ENCODE data around the gene PEX5L. TPM values are rescaled to one million over a fixed set of nuclear protein-coding genes. Genes with fewer than 3 reads are reported as not detected.
"Not testable (repeated sequence)": the region's sequence is repeated elsewhere in the genome, so short reads cannot be mapped to it uniquely, and the experiment has no call there.

The PEX5L gene
- total and polyA plus RNA-seq, 5 donors from 2014 or later, result 0.03 TPM; not detected in 3

- Histone ChIP-seq H3K36me3 (ENCODE audit: control insufficient read depth, insufficient read depth, low read length) (no peaks in the 10 kb centered on the region), H3K27ac (ENCODE audit: insufficient read depth, low read length, poor library complexity, severe bottlenecking) (no peak overlapping the region), H3K4me3 (ENCODE audit: low read depth, low read length) (no peak overlapping the region), H3K27me3 (ENCODE audit: control insufficient read depth, insufficient read depth, low read length) (no peaks in the 10 kb centered on the region), H3K4me1 (ENCODE audit: control insufficient read depth, insufficient read depth, low read length, poor library complexity, severe bottlenecking) (no peaks in the 10 kb centered on the region), H3K9me3 (ENCODE audit: control insufficient read depth in 2 of 2, low read length in 2 of 2) (no peaks in the 10 kb centered on the region)
- Mint-ChIP-seq H3K4me3 (no peak overlapping the region), H3K27ac (no peak overlapping the region), H3K9me3 (peaks cover 0 to 2% (median 0%) of the 10 kb centered on the region in 7 donors), H3K27me3 (no peaks in the 10 kb centered on the region), H3K36me3 (no peaks in the 10 kb centered on the region), H3K4me1 (no peaks in the 10 kb centered on the region)
- DNase-seq (no peak), ATAC-seq (ENCODE audit: low read depth in 2 of 2) (no peak)
Measured at GRCh38 chr3:179791793-179792192, 244.9 kb downstream of the PEX5L start.

GRCh38 chr3:179788996-179789395, 247.7 kb downstream of the PEX5L start:
- H3K36me3 Mint-ChIP-seq, result peaks cover 4% of the 10 kb centered on the region
- no peak for DNase-seq
- no peaks in the 10 kb centered on the region for H3K9me3 ChIP-seq (ENCODE audit: control insufficient read depth in 2 of 2, low read length in 2 of 2)
- no peaks in the 10 kb centered on the region for H3K27me3 Mint-ChIP-seq
- no peak overlapping the region for H3K27ac ChIP-seq (ENCODE audit: insufficient read depth, low read length, poor library complexity, severe bottlenecking)
- H3K4me1 Mint-ChIP-seq, result no peaks in the 10 kb centered on the region
- H3K36me3 ChIP-seq (ENCODE audit: control insufficient read depth, insufficient read depth, low read length), result no peaks in the 10 kb centered on the region
- no peak overlapping the region for H3K4me3 Mint-ChIP-seq
- ATAC-seq (ENCODE audit: low read depth in 2 of 2), result no peak
- no peaks in the 10 kb centered on the region for H3K27me3 ChIP-seq (ENCODE audit: control insufficient read depth, insufficient read depth, low read length)
- H3K9me3 Mint-ChIP-seq, result peaks cover 0 to 2% (median 0%) of the 10 kb centered on the region in 7 donors
- no peak overlapping the region for H3K27ac Mint-ChIP-seq
- no peak overlapping the region for H3K4me3 ChIP-seq (ENCODE audit: low read depth, low read length)
- H3K4me1 ChIP-seq (ENCODE audit: control insufficient read depth, insufficient read depth, low read length, poor library complexity, severe bottlenecking), result no peaks in the 10 kb centered on the region

GRCh38 chr3:179782841-179783240, 253.9 kb downstream of the PEX5L start:
- H3K9me3 Mint-ChIP-seq; H3K27ac ChIP-seq (ENCODE audit: insufficient read depth, low read length, poor library complexity, severe bottlenecking); H3K4me1 Mint-ChIP-seq; ATAC-seq (ENCODE audit: low read depth in 2 of 2); H3K4me1 ChIP-seq (ENCODE audit: control insufficient read depth, insufficient read depth, low read length, poor library complexity, severe bottlenecking); H3K27me3 ChIP-seq (ENCODE audit: control insufficient read depth, insufficient read depth, low read length); H3K36me3 ChIP-seq (ENCODE audit: control insufficient read depth, insufficient read depth, low read length); H3K27ac Mint-ChIP-seq; DNase-seq; H3K9me3 ChIP-seq (ENCODE audit: control insufficient read depth in 2 of 2, low read length in 2 of 2); H3K27me3 Mint-ChIP-seq; H3K4me3 ChIP-seq (ENCODE audit: low read depth, low read length); H3K4me3 Mint-ChIP-seq: not testable (repeated sequence)
- peaks cover 48% of the 10 kb centered on the region for H3K36me3 Mint-ChIP-seq

GRCh38 chr3:179775416-179776122, 261.2 kb downstream of the PEX5L start:
- peaks cover 55% of the 10 kb centered on the region for H3K36me3 Mint-ChIP-seq
- Histone ChIP-seq H3K9me3 (ENCODE audit: control insufficient read depth in 2 of 2, low read length in 2 of 2) (no peaks in the 10 kb centered on the region), H3K27me3 (ENCODE audit: control insufficient read depth, insufficient read depth, low read length) (no peaks in the 10 kb centered on the region), H3K4me1 (ENCODE audit: control insufficient read depth, insufficient read depth, low read length, poor library complexity, severe bottlenecking) (no peaks in the 10 kb centered on the region), H3K36me3 (ENCODE audit: control insufficient read depth, insufficient read depth, low read length) (peaks cover 4% of the 10 kb centered on the region), H3K4me3 (ENCODE audit: low read depth, low read length) (no peak overlapping the region), H3K27ac (ENCODE audit: insufficient read depth, low read length, poor library complexity, severe bottlenecking) (no peak overlapping the region)
- no peak overlapping the region for H3K4me3 Mint-ChIP-seq
- DNase-seq, result no peak
- no peak overlapping the region for H3K27ac Mint-ChIP-seq
- H3K4me1 Mint-ChIP-seq, result no peaks in the 10 kb centered on the region
- peaks cover 0 to 9% (median 0%) of the 10 kb centered on the region in 7 donors for H3K9me3 Mint-ChIP-seq
- ATAC-seq (ENCODE audit: low read depth in 2 of 2), result no peak
- H3K27me3 Mint-ChIP-seq, result no peaks in the 10 kb centered on the region

- H3K9me3 Mint-ChIP-seq, result peaks cover 0 to 3% (median 0%) of the 10 kb centered on the region in 7 donors
- peaks cover 0 to 5% (median 0%) of the 10 kb centered on the region in 4 donors for H3K4me1 Mint-ChIP-seq
- Histone ChIP-seq H3K4me1 (ENCODE audit: control insufficient read depth, insufficient read depth, low read length, poor library complexity, severe bottlenecking) (no peaks in the 10 kb centered on the region), H3K27me3 (ENCODE audit: control insufficient read depth, insufficient read depth, low read length) (no peaks in the 10 kb centered on the region), H3K36me3 (ENCODE audit: control insufficient read depth, insufficient read depth, low read length) (peaks cover 4% of the 10 kb centered on the region), H3K4me3 (ENCODE audit: low read depth, low read length) (no peak overlapping the region), H3K9me3 (ENCODE audit: control insufficient read depth in 2 of 2, low read length in 2 of 2) (no peaks in the 10 kb centered on the region), H3K27ac (ENCODE audit: insufficient read depth, low read length, poor library complexity, severe bottlenecking) (no peak overlapping the region)
- no peak overlapping the region for H3K4me3 Mint-ChIP-seq
- no peak for DNase-seq
- H3K36me3 Mint-ChIP-seq, result peaks cover 37% of the 10 kb centered on the region
- no peaks in the 10 kb centered on the region for H3K27me3 Mint-ChIP-seq
- ATAC-seq (ENCODE audit: low read depth in 2 of 2), result no peak
- H3K27ac Mint-ChIP-seq, result no peak overlapping the region
Measured at GRCh38 chr3:179772297-179772696, 264.4 kb downstream of the PEX5L start.

- Mint-ChIP-seq H3K27me3 (no peaks in the 10 kb centered on the region), H3K9me3 (peaks cover 0 to 3% (median 0%) of the 10 kb centered on the region in 7 donors), H3K4me1 (peaks cover 0 to 5% (median 0%) of the 10 kb centered on the region in 4 donors), H3K36me3 (peaks cover 40% of the 10 kb centered on the region), H3K27ac (no peak overlapping the region), H3K4me3 (no peak overlapping the region)
- no peaks in the 10 kb centered on the region for H3K4me1 ChIP-seq (ENCODE audit: control insufficient read depth, insufficient read depth, low read length, poor library complexity, severe bottlenecking)
- H3K9me3 ChIP-seq (ENCODE audit: control insufficient read depth in 2 of 2, low read length in 2 of 2), result no peaks in the 10 kb centered on the region
- H3K36me3 ChIP-seq (ENCODE audit: control insufficient read depth, insufficient read depth, low read length), result peaks cover 5% of the 10 kb centered on the region
- H3K27me3 ChIP-seq (ENCODE audit: control insufficient read depth, insufficient read depth, low read length), result no peaks in the 10 kb centered on the region
- no peak for ATAC-seq (ENCODE audit: low read depth in 2 of 2)
- DNase-seq, result no peak
- H3K4me3 ChIP-seq (ENCODE audit: low read depth, low read length), result no peak overlapping the region
- H3K27ac ChIP-seq (ENCODE audit: insufficient read depth, low read length, poor library complexity, severe bottlenecking), result no peak overlapping the region
Measured at GRCh38 chr3:179771797-179772196, 264.9 kb downstream of the PEX5L start.

- peaks cover 0 to 5% (median 0%) of the 10 kb centered on the region in 4 donors for H3K4me1 Mint-ChIP-seq
- DNase-seq (no peak), ATAC-seq (ENCODE audit: low read depth in 2 of 2) (no peak)
- no peak overlapping the region for H3K4me3 Mint-ChIP-seq
- Histone ChIP-seq H3K27ac (ENCODE audit: insufficient read depth, low read length, poor library complexity, severe bottlenecking) (no peak overlapping the region), H3K4me3 (ENCODE audit: low read depth, low read length) (no peak overlapping the region), H3K36me3 (ENCODE audit: control insufficient read depth, insufficient read depth, low read length) (peaks cover 13% of the 10 kb centered on the region), H3K27me3 (ENCODE audit: control insufficient read depth, insufficient read depth, low read length) (no peaks in the 10 kb centered on the region), H3K9me3 (ENCODE audit: control insufficient read depth in 2 of 2, low read length in 2 of 2) (no peaks in the 10 kb centered on the region), H3K4me1 (ENCODE audit: control insufficient read depth, insufficient read depth, low read length, poor library complexity, severe bottlenecking) (no peaks in the 10 kb centered on the region)
- H3K9me3 Mint-ChIP-seq, result peaks cover 0 to 3% (median 0%) of the 10 kb centered on the region in 7 donors
- H3K27me3 Mint-ChIP-seq, result no peaks in the 10 kb centered on the region
- H3K27ac Mint-ChIP-seq, result no peak overlapping the region
- H3K36me3 Mint-ChIP-seq, result peaks cover 54% of the 10 kb centered on the region
Measured at GRCh38 chr3:179769411-179770247, 267.1 kb downstream of the PEX5L start.
